Myocyte (in vitro differentiated cells): Measurements from ENCODE around the gene YDJC. TPM values are rescaled to one million over a fixed set of nuclear protein-coding genes. Genes with fewer than 3 reads are reported as not detected.
"Not testable (repeated sequence)": the region's sequence is repeated elsewhere in the genome, so short reads cannot be mapped to it uniquely, and the experiment has no call there.

Experiments used
- DNase-seq: peaks from one replicate; pipeline ENCODE4 v3.0.0-alpha.2; 2012; ENCODE audit warnings: low read depth
- microRNA counts: library from miRNA; unstranded; fragments of <30 nt; microRNA quantifications from one replicate; lab custom pipeline; 2016
- microRNA-seq: library from miRNA; unstranded; fragments of <30 nt; microRNA quantifications from one replicate; pipeline ENCODE4, GENCODE V29; 2016
- total RNA-seq: library from RNA; depleted of rRNA; stranded (reverse); fragments of >200 nt; gene quantifications from 2 replicates; pipeline ENCODE4 v1.2.3, GENCODE V29; 2014

YDJC gene
- total RNA-seq, 1 donor from 2014 or later, result 13.3 TPM

DNA sequence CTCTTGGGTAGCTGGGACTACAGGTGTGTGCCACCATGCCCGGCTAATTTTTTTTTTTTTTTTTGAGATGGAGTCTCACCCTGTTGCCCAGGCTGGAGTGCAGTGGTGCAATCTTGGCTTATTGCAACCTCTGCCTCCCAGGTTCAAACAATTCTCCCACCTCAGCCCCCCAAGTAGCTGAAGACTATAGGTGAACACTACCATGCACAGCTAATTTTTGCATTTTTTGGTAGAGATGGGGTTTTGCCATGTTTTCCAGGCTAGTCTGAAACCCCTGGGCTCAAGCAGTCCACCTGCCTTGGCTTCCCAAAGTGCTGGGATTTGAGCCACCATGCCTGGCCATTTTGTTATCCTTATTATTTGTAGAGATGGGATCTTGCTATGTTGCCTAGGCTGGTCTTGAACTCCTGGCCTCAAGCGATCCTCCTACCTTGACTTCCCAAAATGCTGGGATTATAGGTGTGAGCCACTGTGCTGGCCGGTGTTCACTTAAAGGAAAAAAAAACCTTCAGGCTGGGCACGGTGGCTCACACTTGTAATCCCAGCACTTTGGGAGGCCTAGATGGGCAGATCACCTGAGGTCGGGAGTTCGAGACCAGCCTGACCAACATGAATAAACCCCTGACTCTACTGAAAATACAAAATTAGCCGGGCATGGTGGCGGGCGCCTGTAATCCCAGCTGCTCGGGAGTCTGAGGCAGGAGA is 48.7 kb downstream of the YDJC start:
- not testable (repeated sequence) for DNase-seq

DNA sequence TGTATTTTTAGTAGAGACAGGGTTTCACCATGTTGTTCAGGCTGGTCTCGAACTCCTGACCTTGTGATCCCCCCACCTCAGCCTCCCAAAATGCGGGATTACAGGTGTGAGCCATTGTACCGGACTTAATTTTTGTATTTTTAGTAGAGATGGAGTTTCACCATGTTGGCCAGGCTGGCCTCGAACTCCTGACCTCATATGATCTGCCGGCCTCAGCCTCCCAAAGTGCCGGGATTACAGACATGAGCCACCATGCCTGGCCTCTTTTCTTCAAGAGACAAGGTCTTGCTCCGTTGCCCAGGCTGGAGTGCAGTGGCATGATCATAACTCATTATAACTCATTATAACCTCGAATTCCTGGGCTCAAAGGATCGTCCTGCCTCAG is 49.2 kb downstream of the YDJC start:
- not testable (repeated sequence) for DNase-seq

DNA sequence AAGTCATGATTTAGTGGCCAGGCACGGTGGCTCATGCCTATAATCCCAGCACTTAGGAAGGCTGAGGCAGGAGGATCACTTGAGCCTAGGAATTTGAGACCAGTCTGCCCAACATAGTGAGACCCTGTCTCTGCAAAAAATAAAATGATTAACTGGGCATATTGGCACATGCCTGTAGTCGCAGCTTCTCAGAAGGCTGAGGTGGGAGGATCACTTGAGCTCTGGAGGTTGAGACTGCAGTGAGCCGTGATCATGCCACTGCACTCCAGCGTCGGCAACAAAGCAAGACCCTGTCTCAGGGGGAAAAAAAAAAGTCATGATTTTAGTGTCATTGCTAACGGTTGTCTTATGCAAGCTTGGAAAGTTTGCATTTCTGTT is 50.4 kb downstream of the YDJC start:
- no peak for DNase-seq

MicroRNAs within 50 kb of the gene (microRNA counts, 767-probe panel; counts per million panel counts)
- not detected for microRNA hsa-miR-130b-3p (lab: Ali Mortazavi, UCI)
- not detected for microRNA hsa-miR-301b (lab: Ali Mortazavi, UCI)

Small RNA genes within 50 kb of the gene (microRNA-seq; reads per million reads assigned to microRNA genes)
- gene MIR130B, result 682 reads per million, percentile 76 among the genes with 10 or more reads in this experiment
- 2.7 reads per million, percentile 12 among the genes with 10 or more reads in this experiment for gene MIR301B

Other genes starting within 250 kb of the YDJC start
- gene RIMBP3B, start 246.3 kb downstream of the YDJC start, total RNA-seq, result 0.42 and 0.80 TPM in 2 replicates
- gene HIC2, start 212.7 kb downstream of the YDJC start, total RNA-seq, result 1.9 and 2.3 TPM in 2 replicates
- gene TMEM191C, start 162.6 kb downstream of the YDJC start, total RNA-seq, result 0.52 and 0.75 TPM in 2 replicates
- 0.42 TPM in 1 of 2 replicates, not detected in the other for gene RIMBP3C, start 78.6 kb downstream of the YDJC start, total RNA-seq
- gene UBE2L3, start 62.3 kb downstream of the YDJC start, total RNA-seq, result 70.4 TPM in 2 replicates
- gene CCDC116, start 2.7 kb upstream of the YDJC start, total RNA-seq, result 0.13 and 0.57 TPM in 2 replicates
- gene SDF2L1, start 12.3 kb upstream of the YDJC start, total RNA-seq, result 37.8 and 63.1 TPM in 2 replicates
- gene PPIL2, start 36.0 kb upstream of the YDJC start, total RNA-seq, result 26.8 and 30.1 TPM in 2 replicates
- gene YPEL1, start 105.8 kb upstream of the YDJC start, total RNA-seq, result 2.6 and 7.8 TPM in 2 replicates
- gene MAPK1, start 237.6 kb upstream of the YDJC start, total RNA-seq, result 110 and 113 TPM in 2 replicates